Measurements from ENCODE around the gene ARGLU1. TPM values are rescaled to one million over a fixed set of nuclear protein-coding genes. Genes with fewer than 3 reads are reported as not detected.

The ARGLU1 gene
- polyA plus RNA-seq, 1 experiment: 80.3 TPM

- DNase-seq (ENCODE audit: low read depth, low spot score): no peak
- ChIA-PET CTCF (no interaction called here), POLR2A (no interaction called here)
- Histone ChIP-seq H3K27me3 (ENCODE audit: control insufficient read depth, insufficient read depth, low read length) (no peaks in the 10 kb centered on the region), H3K4me3 (ENCODE audit: low read depth, low read length) (no peak overlapping the region), H3K27ac (ENCODE audit: low read depth, low read length) (no peak overlapping the region), H3K9me3 (ENCODE audit: control insufficient read depth, insufficient read depth, low read length) (no peaks in the 10 kb centered on the region; the same call in 1 of the 2 replicates)
- no peak for TF ChIP-seq CTCF (IDR thresholded peaks at IDR 0.05; ENCODE audit: low read depth, low read length)
These were observed 71.6 kb downstream of the ARGLU1 start for GRCh38 chr13:106496072-106496997.

- CTCF ChIA-PET: interaction anchor here (0.6 kb wide), 1 partner anchor 13 kb away, joined by 3 read pairs; no protein-coding TSS in a partner anchor
- Histone ChIP-seq H3K9me3 (ENCODE audit: control insufficient read depth, insufficient read depth, low read length) (no peaks in the 10 kb centered on the region; the same call in 1 of the 2 replicates), H3K27ac (ENCODE audit: low read depth, low read length) (no peak overlapping the region), H3K27me3 (ENCODE audit: control insufficient read depth, insufficient read depth, low read length) (no peaks in the 10 kb centered on the region), H3K4me3 (ENCODE audit: low read depth, low read length) (no peak overlapping the region)
- POLR2A ChIA-PET: no interaction called here
- DNase-seq (ENCODE audit: low read depth, low spot score): no peak
- TF ChIP-seq CTCF (IDR thresholded peaks at IDR 0.05; ENCODE audit: low read depth, low read length): no peak
These were observed 73.0 kb downstream of the ARGLU1 start for GRCh38 chr13:106494936-106495335.

- ChIA-PET CTCF (no interaction called here), POLR2A (no interaction called here)
- no peak for TF ChIP-seq CTCF (IDR thresholded peaks at IDR 0.05; ENCODE audit: low read depth, low read length)
These were observed 73.4 kb downstream of the ARGLU1 start for GRCh38 chr13:106494506-106494905.

GRCh38 chr13:106493533-106494220 lies 74.3 kb downstream of the ARGLU1 start:
- H3K27me3 ChIP-seq (ENCODE audit: control insufficient read depth, insufficient read depth, low read length): no peaks in the 10 kb centered on the region
- H3K9me3 ChIP-seq (ENCODE audit: control insufficient read depth, insufficient read depth, low read length): no peaks in the 10 kb centered on the region; the same call in 1 of the 2 replicates
- H3K4me3 ChIP-seq (ENCODE audit: low read depth, low read length): no peak overlapping the region
- TF ChIP-seq CTCF (IDR thresholded peaks at IDR 0.05; ENCODE audit: low read depth, low read length): no peak
- ChIA-PET POLR2A (no interaction called here), CTCF (no interaction called here)
- no peak overlapping the region for H3K27ac ChIP-seq (ENCODE audit: low read depth, low read length)
- no peak for DNase-seq (ENCODE audit: low read depth, low spot score)

More at GRCh38 chr13:106494506-106494905, 73.4 kb downstream of the ARGLU1 start:
- Histone ChIP-seq H3K9me3 (ENCODE audit: control insufficient read depth, insufficient read depth, low read length) (no peaks in the 10 kb centered on the region; the same call in 1 of the 2 replicates), H3K27me3 (ENCODE audit: control insufficient read depth, insufficient read depth, low read length) (no peaks in the 10 kb centered on the region), H3K27ac (ENCODE audit: low read depth, low read length) (no peak overlapping the region), H3K4me3 (ENCODE audit: low read depth, low read length) (no peak overlapping the region)
- no peak for DNase-seq (ENCODE audit: low read depth, low spot score)

Measured in AG04450 (cell line).